Measurements from ENCODE around the gene ABHD4. TPM values are rescaled to one million over a fixed set of nuclear protein-coding genes. Genes with fewer than 3 reads are reported as not detected.

The ABHD4 gene
- total RNA-seq: 10.3 and 10.7 TPM in 2 replicates

GRCh38 chr14:22598099-22598895 is at the start of gene ABHD4:
Gene ABHD4 (plus strand): TSS chr14:22598300. CDS start chr14:22598307, 7 bp downstream.
- TF ChIP-seq CTCF (conservative IDR thresholded peaks at IDR 0.05; ENCODE audit: low read depth, low read length): no peak
- DNase-seq (ENCODE audit: low read depth): no peak

GRCh38 chr14:22549324-22549962 is 48.7 kb upstream of the ABHD4 start:
- DNase-seq (ENCODE audit: low read depth): no peak
- H3K4me3 ChIP-seq (ENCODE audit: low read depth, low read length): no peak overlapping the region
- no peak for TF ChIP-seq CTCF (conservative IDR thresholded peaks at IDR 0.05; ENCODE audit: low read depth, low read length)

More at GRCh38 chr14:22598099-22598895, at the start of gene ABHD4:
- H3K4me3 ChIP-seq (ENCODE audit: low read depth, low read length): peak within 1 kb of the TSS; percentile 93

GRCh38 chr14:22549981-22550673 is 48.0 kb upstream of the ABHD4 start:
- no peak overlapping the region for H3K4me3 ChIP-seq (ENCODE audit: low read depth, low read length)
- no peak for DNase-seq (ENCODE audit: low read depth)
- no peak for TF ChIP-seq CTCF (conservative IDR thresholded peaks at IDR 0.05; ENCODE audit: low read depth, low read length)

GRCh38 chr14:22551605-22551997 is 46.5 kb upstream of the ABHD4 start:
- no peak for DNase-seq (ENCODE audit: low read depth)
- no peak overlapping the region for H3K4me3 ChIP-seq (ENCODE audit: low read depth, low read length)
- no peak for TF ChIP-seq CTCF (conservative IDR thresholded peaks at IDR 0.05; ENCODE audit: low read depth, low read length)

- TF ChIP-seq CTCF (conservative IDR thresholded peaks at IDR 0.05; ENCODE audit: low read depth, low read length): no peak
- H3K4me3 ChIP-seq (ENCODE audit: low read depth, low read length): no peak overlapping the region
- no peak for DNase-seq (ENCODE audit: low read depth)
Observed at GRCh38 chr14:22552001-22552826, 45.9 kb upstream of the ABHD4 start.

GRCh38 chr14:22552827-22553076 is 45.3 kb upstream of the ABHD4 start:
- TF ChIP-seq CTCF (conservative IDR thresholded peaks at IDR 0.05; ENCODE audit: low read depth, low read length): no peak
- no peak overlapping the region for H3K4me3 ChIP-seq (ENCODE audit: low read depth, low read length)

More at GRCh38 chr14:22552827-22553076, 45.3 kb upstream of the ABHD4 start:
- no peak for DNase-seq (ENCODE audit: low read depth)

Data from epithelial cell of proximal tubule (primary cell).